ENCODE data around the gene CACNB4.

DNA sequence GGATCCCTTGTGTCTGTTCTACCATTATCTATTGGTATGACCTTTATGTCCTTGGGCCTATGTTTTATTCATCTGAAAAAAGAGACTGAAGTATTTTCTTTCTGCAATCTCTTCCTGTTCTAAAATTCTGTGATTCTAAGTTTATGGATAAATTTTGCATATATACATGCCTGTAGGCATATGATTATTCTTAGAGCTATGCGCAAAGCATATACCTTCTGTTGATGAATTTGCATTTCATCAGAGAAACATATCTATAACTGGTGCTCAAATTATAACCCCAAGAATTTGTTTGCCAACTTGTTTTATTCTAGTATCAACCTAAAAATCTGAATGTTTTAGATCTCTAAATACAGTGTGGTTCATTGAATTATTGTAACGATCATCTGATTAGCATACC, 6.7 kb downstream of the CACNB4 start:
- TF ChIP-seq, protein P1, sequence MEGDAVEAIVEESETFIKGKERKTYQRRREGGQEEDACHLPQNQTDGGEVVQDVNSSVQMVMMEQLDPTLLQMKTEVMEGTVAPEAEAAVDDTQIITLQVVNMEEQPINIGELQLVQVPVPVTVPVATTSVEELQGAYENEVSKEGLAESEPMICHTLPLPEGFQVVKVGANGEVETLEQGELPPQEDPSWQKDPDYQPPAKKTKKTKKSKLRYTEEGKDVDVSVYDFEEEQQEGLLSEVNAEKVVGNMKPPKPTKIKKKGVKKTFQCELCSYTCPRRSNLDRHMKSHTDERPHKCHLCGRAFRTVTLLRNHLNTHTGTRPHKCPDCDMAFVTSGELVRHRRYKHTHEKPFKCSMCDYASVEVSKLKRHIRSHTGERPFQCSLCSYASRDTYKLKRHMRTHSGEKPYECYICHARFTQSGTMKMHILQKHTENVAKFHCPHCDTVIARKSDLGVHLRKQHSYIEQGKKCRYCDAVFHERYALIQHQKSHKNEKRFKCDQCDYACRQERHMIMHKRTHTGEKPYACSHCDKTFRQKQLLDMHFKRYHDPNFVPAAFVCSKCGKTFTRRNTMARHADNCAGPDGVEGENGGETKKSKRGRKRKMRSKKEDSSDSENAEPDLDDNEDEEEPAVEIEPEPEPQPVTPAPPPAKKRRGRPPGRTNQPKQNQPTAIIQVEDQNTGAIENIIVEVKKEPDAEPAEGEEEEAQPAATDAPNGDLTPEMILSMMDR (IDR thresholded peaks at IDR 0.05; ENCODE audit: low read depth, low read length) = no peak
- no peak for TF ChIP-seq POLR2A (IDR thresholded peaks at IDR 0.05; ENCODE audit: extremely low read depth, insufficient read length)

Data from NB4 (cell line).